B cell (primary cell): ENCODE results near the gene GADL1. TPM values are rescaled to one million over a fixed set of nuclear protein-coding genes. Genes with fewer than 3 reads are reported as not detected.

Experiments
- ATAC-seq: fragments of 200-7000 bp; cut with Tn5 transposase; one replicate; pipeline ENCODE4 v1.10.0; 2021; ENCODE audit warnings: low read depth, mild to moderate bottlenecking, moderate number of reproducible peaks, moderate library complexity
- CTCF ChIA-PET: fragments of 350-600 bp; sonication (Branson Sonifier 250); formaldehyde crosslinking; loops from one replicate; lab custom pipeline; 2021; ENCODE audit warnings: antibody characterized with exemption, inconsistent platforms; lab: Charles Lee
- POLR2A ChIA-PET: fragments of 350-600 bp; sonication (Branson Sonifier 250); formaldehyde crosslinking; loops from one replicate; lab custom pipeline; 2021; ENCODE audit warnings: antibody characterized with exemption; lab: Charles Lee
- DNase-seq: peaks from one replicate; pipeline ENCODE4 v3.0.0; 2013
- H2AFZ ChIP-seq: 2 replicates; pipeline ENCODE4 v1.6.1; 2012; ENCODE audit warnings: mild to moderate bottlenecking, low read depth, low read length; ENCODE audit not compliant: insufficient read depth, poor library complexity, severe bottlenecking
- H3K27ac ChIP-seq, 2 donors: 1 replicate in 1 of 2; 2 replicates in 1 of 2; pipeline ENCODE4 v1.5.1; 2012 to 2013; ENCODE audit warnings: low read length in 2 of 2, mild to moderate bottlenecking in 2 of 2, moderate library complexity in 1 of 2
- H3K27me3 ChIP-seq, 4 experiments: fragments of 200-600 bp in 1 of 4; sonication (generic) in 1 of 4; replicated peaks in 1 of 4; 1 replicate in 2 of 4; 2 replicates in 2 of 4; pipeline versions ENCODE4 v1.6.1 to v1.7.0; 2013 to 2016; ENCODE audit warnings: low read length in 3 of 4, mild to moderate bottlenecking in 2 of 4, mixed read lengths in 1 of 4, moderate library complexity in 1 of 4; ENCODE audit not compliant: insufficient read depth in 4 of 4, control insufficient read depth in 3 of 4; ENCODE audit errors: control extremely low read depth in 1 of 4
- H3K36me3 ChIP-seq, 2 experiments: replicated peaks in 1 of 2; 1 replicate in 1 of 2; 2 replicates in 1 of 2; pipeline versions ENCODE4 v1.6.1 to v1.7.1; 2013; ENCODE audit warnings: low read length in 1 of 2; ENCODE audit not compliant: insufficient read depth in 2 of 2, control insufficient read depth in 1 of 2; ENCODE audit errors: control extremely low read depth in 1 of 2, extremely low read depth in 1 of 2
- H3K4me1 ChIP-seq, 2 donors: fragments of 200-600 bp in 1 of 2; sonication (generic) in 1 of 2; 1 replicate in 1 of 2; 2 replicates in 1 of 2; pipeline versions ENCODE4 v1.5.1 to v1.6.1; 2013 to 2017; ENCODE audit warnings: low read length in 2 of 2; ENCODE audit not compliant: control insufficient read depth in 2 of 2, insufficient read depth in 2 of 2
- H3K4me2 ChIP-seq: replicated peaks from 2 replicates; pipeline ENCODE3; 2012; ENCODE audit warnings: mild to moderate bottlenecking, low read depth, low read length; ENCODE audit not compliant: poor library complexity, severe bottlenecking
- H3K4me3 ChIP-seq, 5 experiments: fragments of 200-600 bp in 1 of 5; sonication (generic) in 1 of 5; 1 replicate in 3 of 5; 2 replicates in 2 of 5; pipeline versions ENCODE4 v1.5.1 to v1.7.0; 2011 to 2016; ENCODE audit warnings: low read length in 4 of 5, mild to moderate bottlenecking in 4 of 5, low read depth in 2 of 5, control low read depth in 1 of 5, moderate library complexity in 1 of 5; ENCODE audit not compliant: insufficient read depth in 1 of 5; ENCODE audit errors: control extremely low read depth in 1 of 5, extremely low read depth in 1 of 5
- H3K79me2 ChIP-seq: fragments of 200-600 bp; sonication (generic); one replicate; pipeline ENCODE4 v1.6.0; 2016; ENCODE audit warnings: low read length; ENCODE audit not compliant: control insufficient read depth, insufficient read depth
- H3K9ac ChIP-seq: fragments of 200-600 bp; sonication (generic); 2 replicates; pipeline ENCODE4 v1.6.1; 2017; ENCODE audit warnings: mild to moderate bottlenecking, low read length, moderate library complexity
- H3K9me3 ChIP-seq, 3 donors: one replicate each; pipeline versions ENCODE4 v1.6.1 to v1.7.1; 2013; ENCODE audit warnings: low read length in 2 of 3; ENCODE audit not compliant: control insufficient read depth in 2 of 3, insufficient read depth in 1 of 3; ENCODE audit errors: control extremely low read depth in 1 of 3
- H4K20me1 ChIP-seq: 2 replicates; pipeline ENCODE4 v1.6.0; 2012; ENCODE audit warnings: mild to moderate bottlenecking, low read length; ENCODE audit not compliant: insufficient read depth, control insufficient read depth, poor library complexity, severe bottlenecking
- H3K27ac Mint-ChIP-seq: one replicate; pipeline ENCODE4 v1.8.0; 2021; ENCODE audit warnings: mixed read lengths
- H3K27me3 Mint-ChIP-seq: one replicate; pipeline ENCODE4 v1.8.0; 2021; ENCODE audit warnings: mixed read lengths
- H3K4me1 Mint-ChIP-seq: one replicate; pipeline ENCODE4 v1.8.0; 2021; ENCODE audit warnings: mixed read lengths
- H3K4me3 Mint-ChIP-seq: one replicate; pipeline ENCODE4 v1.8.0; 2021; ENCODE audit warnings: mixed read lengths
- H3K9me3 Mint-ChIP-seq: one replicate; pipeline ENCODE4 v1.8.0; 2022; ENCODE audit warnings: mixed read lengths; ENCODE audit not compliant: insufficient read depth
- EZH2 ChIP-seq: IDR thresholded peaks from 2 replicates; pipeline ENCODE4 v1.6.1; 2012; ENCODE audit warnings: borderline replicate concordance, low read depth, mild to moderate bottlenecking, moderate library complexity, low read length; ENCODE audit not compliant: insufficient read depth, poor library complexity, severe bottlenecking
- WGBS: methylation state at CpG from one replicate; pipeline ENCODE4 v1.1.5; 2013; ENCODE audit warnings: missing lambda C conversion rate; ENCODE audit not compliant: insufficient coverage; 5-methylcytosine and 5-hydroxymethylcytosine counted together
- intact Hi-C: fragments of 100-400 bp; cut with micrococcal nuclease; formaldehyde crosslinking; loops from one replicate; pipeline ENCODE4 v1.10.0; 2022
- polyA plus RNA-seq: library from polyadenylated mRNA; depleted of rRNA; stranded (reverse); fragments of >200 nt; gene quantifications from 2 replicates; pipeline ENCODE4 v1.2.3, GENCODE V29; 2012
- total RNA-seq, 2 donors: library from RNA; stranded (reverse); fragments of 120-200 nt in 1 of 2; gene quantifications; 1 replicate in 1 of 2; 2 replicates in 1 of 2; pipeline versions ENCODE4 v1.2.3 to v1.2.4, GENCODE V29; 2013 to 2022
- TF ChIP-seq, protein P1 (sequence below): fragments of 200-600 bp; IDR thresholded peaks from one replicate; pipeline ENCODE4 v1.8.0; 2022; ENCODE audit warnings: antibody characterized with exemption, mild to moderate bottlenecking

Gene GADL1
- total and polyA plus RNA-seq, 2 donors (not counting 1 experiment from before 2014, with no cell fraction given), result not detected

GRCh38 chr3:30940740-30941139, 46.3 kb upstream of the GADL1 start:
- no peaks in the 10 kb centered on the region for H3K9me3 ChIP-seq
- intact Hi-C loops, result no loop called here
- H2AFZ ChIP-seq, result no peak overlapping the region
- no peaks in the 10 kb centered on the region for H3K4me1 Mint-ChIP-seq
- ATAC-seq (no peak), DNase-seq (no peak)
- no peaks in the 10 kb centered on the region for H3K9me3 Mint-ChIP-seq
- POLR2A ChIA-PET, result interaction anchor here (0.7 kb wide), 1 partner anchor 610 kb away, joined by 3 read pairs; no protein-coding TSS in a partner anchor
- no peaks in the 10 kb centered on the region for H3K4me1 ChIP-seq
- H3K4me2 ChIP-seq, result no peak overlapping the region
- no peaks in the 10 kb centered on the region for H4K20me1 ChIP-seq
- no peak overlapping the region for H3K4me3 ChIP-seq
- no peak overlapping the region for H3K27ac Mint-ChIP-seq
- TF ChIP-seq EZH2, result no peak
- TF ChIP-seq, protein P1, sequence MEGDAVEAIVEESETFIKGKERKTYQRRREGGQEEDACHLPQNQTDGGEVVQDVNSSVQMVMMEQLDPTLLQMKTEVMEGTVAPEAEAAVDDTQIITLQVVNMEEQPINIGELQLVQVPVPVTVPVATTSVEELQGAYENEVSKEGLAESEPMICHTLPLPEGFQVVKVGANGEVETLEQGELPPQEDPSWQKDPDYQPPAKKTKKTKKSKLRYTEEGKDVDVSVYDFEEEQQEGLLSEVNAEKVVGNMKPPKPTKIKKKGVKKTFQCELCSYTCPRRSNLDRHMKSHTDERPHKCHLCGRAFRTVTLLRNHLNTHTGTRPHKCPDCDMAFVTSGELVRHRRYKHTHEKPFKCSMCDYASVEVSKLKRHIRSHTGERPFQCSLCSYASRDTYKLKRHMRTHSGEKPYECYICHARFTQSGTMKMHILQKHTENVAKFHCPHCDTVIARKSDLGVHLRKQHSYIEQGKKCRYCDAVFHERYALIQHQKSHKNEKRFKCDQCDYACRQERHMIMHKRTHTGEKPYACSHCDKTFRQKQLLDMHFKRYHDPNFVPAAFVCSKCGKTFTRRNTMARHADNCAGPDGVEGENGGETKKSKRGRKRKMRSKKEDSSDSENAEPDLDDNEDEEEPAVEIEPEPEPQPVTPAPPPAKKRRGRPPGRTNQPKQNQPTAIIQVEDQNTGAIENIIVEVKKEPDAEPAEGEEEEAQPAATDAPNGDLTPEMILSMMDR, result no peak
- no peak overlapping the region for H3K27ac ChIP-seq
- H3K27me3 Mint-ChIP-seq, result peaks cover 18% of the 10 kb centered on the region
- CTCF ChIA-PET, result no interaction called here
- H3K27me3 ChIP-seq, result no peaks in the 10 kb centered on the region
- no peak overlapping the region for H3K4me3 Mint-ChIP-seq
- no peak overlapping the region for H3K9ac ChIP-seq
- WGBS, result 86% methylated on average over 2 of the region's 2 CpGs
- H3K79me2 ChIP-seq, result no peaks in the 10 kb centered on the region
- no peaks in the 10 kb centered on the region for H3K36me3 ChIP-seq

- no peaks in the 10 kb centered on the region for H4K20me1 ChIP-seq
- no peaks in the 10 kb centered on the region for H3K36me3 ChIP-seq
- no peak for TF ChIP-seq EZH2
- TF ChIP-seq, protein P1, result no peak
- peak overlapping the region; percentile 56 for H2AFZ ChIP-seq
- H3K4me2 ChIP-seq, result no peak overlapping the region
- no peaks in the 10 kb centered on the region for H3K27me3 ChIP-seq
- POLR2A ChIA-PET, result no interaction called here
- no peak overlapping the region for H3K27ac ChIP-seq
- H3K4me1 Mint-ChIP-seq, result peaks cover 7% of the 10 kb centered on the region
- peaks cover 3% of the 10 kb centered on the region for H3K27me3 Mint-ChIP-seq
- no peak overlapping the region for H3K4me3 ChIP-seq
- no peak overlapping the region for H3K4me3 Mint-ChIP-seq
- no peaks in the 10 kb centered on the region for H3K79me2 ChIP-seq
- H3K27ac Mint-ChIP-seq, result no peak overlapping the region
- CTCF ChIA-PET, result interaction anchor here (0.8 to 1.2 kb wide), 2 partner anchors 508 to 734 kb away, joined by 3 read pairs; no protein-coding TSS in a partner anchor
- H3K9me3 ChIP-seq, result no peaks in the 10 kb centered on the region
- DNase-seq, result peak; percentile 17
- H3K9ac ChIP-seq, result no peak overlapping the region
- no peak for ATAC-seq
- intact Hi-C loops, result no loop called here
- peaks cover 4% of the 10 kb centered on the region for H3K9me3 Mint-ChIP-seq
- H3K4me1 ChIP-seq, result no peaks in the 10 kb centered on the region
- WGBS, result 8% methylated on average over 2 of the region's 6 CpGs
Measured at GRCh38 chr3:30934208-30934550, 39.7 kb upstream of the GADL1 start.
